Measurements from ENCODE around the gene PSMC3. TPM values are rescaled to one million over a fixed set of nuclear protein-coding genes. Genes with fewer than 3 reads are reported as not detected.

Gene PSMC3
- total RNA-seq, 1 experiment from 2014 or later, result 181 TPM

DNA sequence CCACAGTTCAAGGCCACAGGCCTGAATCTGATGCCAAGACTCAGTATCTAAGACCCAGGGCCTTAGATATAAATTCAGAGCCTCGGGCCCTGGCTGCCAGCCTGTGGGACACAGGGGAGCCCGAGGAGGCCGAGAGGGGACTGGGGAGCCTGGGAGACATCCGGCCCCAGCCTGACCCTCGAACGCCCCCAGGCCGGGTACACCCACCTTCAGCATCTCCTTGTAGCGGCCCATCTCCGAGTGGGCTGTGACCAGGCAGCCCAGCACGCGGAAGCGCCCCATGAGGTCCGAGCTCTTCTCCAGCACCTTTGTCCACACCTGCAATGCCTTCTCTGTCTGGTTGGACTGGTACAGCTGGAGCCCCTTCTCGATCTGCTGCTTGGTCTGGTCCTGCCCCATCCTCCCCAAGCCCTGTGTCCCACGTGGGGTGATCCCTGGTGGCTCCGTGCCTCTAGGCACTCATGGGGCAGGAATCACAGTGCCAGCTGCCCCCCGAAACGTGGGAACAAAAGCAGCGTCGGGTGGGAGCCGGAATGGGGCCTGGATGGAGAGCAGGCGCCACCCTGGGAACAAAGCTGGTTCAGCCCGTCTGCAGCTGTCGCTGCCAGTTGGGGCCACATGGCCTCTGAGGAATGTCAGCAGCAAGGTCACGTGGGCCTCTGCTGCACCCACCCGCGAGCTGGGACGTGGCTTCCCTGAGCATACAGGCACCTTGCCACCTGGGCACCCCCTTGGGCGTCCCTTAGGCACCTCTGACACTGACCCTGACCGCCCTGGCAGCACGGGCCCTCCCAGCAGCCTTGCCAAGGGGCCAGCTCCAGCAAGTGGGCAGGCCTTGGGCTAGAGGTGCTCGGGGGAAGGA is 22.6 kb upstream of the PSMC3 start, which contains the start of gene RAPSN:
Gene RAPSN, minus strand, starts transcription at position 571 of the 862 bp plus-strand sequence. Its CDS starts 172 bp downstream, at position 399.
- BruUV-seq (replicated peaks), result no TSS peak
- H3K27ac ChIP-seq (ENCODE audit: low read length), result no peak within 1 kb of the TSS
- DNase-seq (ENCODE audit: low read depth, low spot score) (no peak), ATAC-seq (no peak)
- H3K4me1 ChIP-seq (ENCODE audit: control insufficient read depth, insufficient read depth, low read length), result no peaks in the 10 kb centered on the region
- in situ Hi-C loops (cut with HindIII; ENCODE audit: low pct_unique_long_range_greater_than_20kb, low sequenced_read_pairs), result no loop called here
- H3K36me3 ChIP-seq (ENCODE audit: control insufficient read depth, insufficient read depth, low read length), result no peaks in the 10 kb centered on the region
- no peaks in the 10 kb centered on the region for H3K27me3 ChIP-seq (ENCODE audit: control insufficient read depth, insufficient read depth, low read length)
- POLR2A ChIA-PET, result no interaction called here
- TF ChIP-seq CTCF (IDR thresholded peaks at IDR 0.05) (no peak), POLR2AphosphoS5 (IDR thresholded peaks at IDR 0.05; ENCODE audit: low read depth, low read length) (no peak), REST (IDR thresholded peaks at IDR 0.05; ENCODE audit: insufficient read depth in 1 of 2, low read depth in 2 of 2, low read length in 1 of 2) (no peak), SIN3A (IDR thresholded peaks at IDR 0.05; ENCODE audit: borderline replicate concordance, insufficient read depth, low read depth, low read length) (no peak), TCF7L2 (IDR thresholded peaks at IDR 0.05; ENCODE audit: low read depth, low read length) (no peak)
- CTCF ChIA-PET, result no interaction called here
- intact Hi-C loops (cut with micrococcal nuclease; ENCODE audit: unreplicated experiment), result no loop called here
- no peak within 1 kb of the TSS for H3K4me3 ChIP-seq (ENCODE audit: low read depth in 2 of 2, low read length in 2 of 2)
- H3K9me3 ChIP-seq (ENCODE audit: control insufficient read depth, insufficient read depth, low read depth, low read length), result no peaks in the 10 kb centered on the region

GRCh38 chr11:47447906-47448305 is 21.7 kb upstream of the PSMC3 start:
- CTCF ChIA-PET, result no interaction called here
- TF ChIP-seq TCF7L2 (IDR thresholded peaks at IDR 0.05; ENCODE audit: low read depth, low read length), result no peak
- TF ChIP-seq REST (IDR thresholded peaks at IDR 0.05; ENCODE audit: insufficient read depth in 1 of 2, low read depth in 2 of 2, low read length in 1 of 2), result no peak
- no peak for TF ChIP-seq POLR2AphosphoS5 (IDR thresholded peaks at IDR 0.05; ENCODE audit: low read depth, low read length)
- no peak for TF ChIP-seq SIN3A (IDR thresholded peaks at IDR 0.05; ENCODE audit: borderline replicate concordance, insufficient read depth, low read depth, low read length)
- TF ChIP-seq CTCF (IDR thresholded peaks at IDR 0.05), result no peak
- DNase-seq (ENCODE audit: low read depth, low spot score), result no peak
- Histone ChIP-seq H3K36me3 (ENCODE audit: control insufficient read depth, insufficient read depth, low read length) (no peaks in the 10 kb centered on the region), H3K4me1 (ENCODE audit: control insufficient read depth, insufficient read depth, low read length) (no peaks in the 10 kb centered on the region), H3K9me3 (ENCODE audit: control insufficient read depth, insufficient read depth, low read depth, low read length) (no peaks in the 10 kb centered on the region), H3K27ac (ENCODE audit: low read length) (no peak overlapping the region), H3K4me3 (ENCODE audit: low read depth in 2 of 2, low read length in 2 of 2) (no peak overlapping the region), H3K27me3 (ENCODE audit: control insufficient read depth, insufficient read depth, low read length) (no peaks in the 10 kb centered on the region)
- no peak; the same call in 1 of the 2 replicates for ATAC-seq
- intact Hi-C loops (cut with micrococcal nuclease; ENCODE audit: unreplicated experiment) (no loop called here), in situ Hi-C loops (cut with HindIII; ENCODE audit: low pct_unique_long_range_greater_than_20kb, low sequenced_read_pairs) (no loop called here)
- BruUV-seq (replicated peaks), result no TSS peak
- POLR2A ChIA-PET, result no interaction called here
